Body of pancreas (tissue), 4 donors: ENCODE results near the gene MS4A6E. TPM values are rescaled to one million over a fixed set of nuclear protein-coding genes. Genes with fewer than 3 reads are reported as not detected.

ENCODE experiments used
- ATAC-seq: fragments of 150-250 bp; one replicate; pipeline ENCODE4 v1.9.1; 2016
- DNase-seq, 4 donors: peaks; one replicate each; pipeline ENCODE4 v3.0.0-alpha.2; 2019
- H3K27ac ChIP-seq, 4 donors: fragments of 200-600 bp; sonication (generic); 1 replicate in 3 of 4; 2 replicates in 1 of 4; pipeline versions ENCODE4 v1.5.1 to v1.6.1; 2016 to 2019; ENCODE audit warnings: mild to moderate bottlenecking in 1 of 4, mixed read lengths in 1 of 4, moderate library complexity in 1 of 4
- H3K27me3 ChIP-seq, 2 donors: fragments of 200-600 bp; sonication (generic); one replicate each; pipeline ENCODE4 v1.6.0; 2016; ENCODE audit warnings: mild to moderate bottlenecking in 1 of 2
- H3K36me3 ChIP-seq, 2 donors: fragments of 200-600 bp; sonication (generic); replicated peaks in 1 of 2; 2 replicates each; pipeline ENCODE4 v1.5.1; 2016; ENCODE audit warnings: low read depth in 2 of 2; ENCODE audit not compliant: insufficient read depth in 1 of 2
- H3K4me1 ChIP-seq: fragments of 200-600 bp; sonication (generic); one replicate; pipeline ENCODE4 v1.6.0; 2016
- H3K4me3 ChIP-seq, 2 donors: fragments of 200-600 bp; sonication (generic); 1 replicate in 1 of 2; 2 replicates in 1 of 2; pipeline ENCODE4 v1.5.1; 2016 to 2019
- H3K9me3 ChIP-seq, 3 donors: fragments of 200-600 bp; sonication (generic); 1 replicate in 2 of 3; 2 replicates in 1 of 3; pipeline ENCODE4 v1.5.1; 2016
- CTCF ChIP-seq, 7 experiments: fragments of 450-650 bp in 4 of 7; fragments of 200-600 bp in 3 of 7; sonication (generic) in 3 of 7; IDR thresholded peaks; one replicate each; pipeline ENCODE4 v1.5.1; 2016 to 2019; ENCODE audit warnings: antibody characterized with exemption in 7 of 7
- POLR2A ChIP-seq, 3 donors: fragments of 450-650 bp; IDR thresholded peaks; one replicate each; pipeline ENCODE4 v1.6.1; 2016; ENCODE audit warnings: antibody characterized with exemption in 3 of 3, mild to moderate bottlenecking in 2 of 3
- WGBS, 2 donors: methylation state at CpG; one replicate each; pipeline ENCODE4 v1.1.5; 2017; 5-methylcytosine and 5-hydroxymethylcytosine counted together
- intact Hi-C: fragments of 100-400 bp; cut with DNase I; formaldehyde crosslinking; loops from one replicate; pipeline ENCODE4 v1.15.1; 2023
- total RNA-seq, 2 donors: library from RNA; depleted of rRNA; stranded (reverse); fragments of >200 nt; gene quantifications; one replicate each; pipeline ENCODE4 v1.1.0, GENCODE V29; 2016

MS4A6E gene
- total RNA-seq, 2 donors from 2014 or later, result not detected

DNA sequence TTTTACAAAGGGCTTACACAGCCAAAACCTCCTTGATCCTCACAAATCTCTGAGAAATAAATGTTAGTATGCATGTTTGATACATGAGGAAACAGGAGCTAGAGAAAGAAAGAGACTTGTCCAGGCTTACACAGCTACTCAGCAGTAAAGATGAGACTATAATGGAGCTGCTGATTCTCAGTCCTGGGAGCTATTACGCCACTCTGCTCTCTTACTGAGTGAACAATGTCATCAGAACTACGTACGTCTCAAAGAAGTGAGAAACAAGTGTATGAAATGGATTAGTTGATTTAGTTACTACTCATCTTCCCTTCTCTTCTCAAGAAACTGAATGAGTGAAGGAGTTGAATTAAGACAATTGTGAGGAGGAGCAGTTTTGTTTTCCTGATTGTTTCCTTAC is 12.3 kb downstream of the MS4A6E start:
- no peaks in the 10 kb centered on the region for H3K4me1 ChIP-seq
- DNase-seq (no peak), ATAC-seq (no peak)
- no peak for TF ChIP-seq CTCF (IDR thresholded peaks at IDR 0.05)
- no peak for TF ChIP-seq POLR2A (IDR thresholded peaks at IDR 0.05)
- no peak overlapping the region for H3K4me3 ChIP-seq
- no peaks in the 10 kb centered on the region for H3K36me3 ChIP-seq
- H3K27ac ChIP-seq, result no peak overlapping the region
- intact Hi-C loops, result no loop called here
- no peaks in the 10 kb centered on the region for H3K9me3 ChIP-seq
- WGBS, 2 donors, result 54 to 56% methylated on average over 3 of the region's 3 CpGs
- H3K27me3 ChIP-seq, result no peaks in the 10 kb centered on the region

GRCh38 chr11:60343094-60343704 is 16.1 kb downstream of the MS4A6E start:
- WGBS, 2 donors, result 62 to 65% methylated on average over 10 of the region's 10 CpGs
- intact Hi-C loops, result no loop called here
- H3K27me3 ChIP-seq, result no peaks in the 10 kb centered on the region
- DNase-seq (no peak), ATAC-seq (no peak)
- no peak overlapping the region for H3K27ac ChIP-seq
- no peaks in the 10 kb centered on the region for H3K4me1 ChIP-seq
- H3K36me3 ChIP-seq, result no peaks in the 10 kb centered on the region
- no peaks in the 10 kb centered on the region for H3K9me3 ChIP-seq
- TF ChIP-seq POLR2A (IDR thresholded peaks at IDR 0.05), result no peak
- peak in 6 of 7 experiments; percentile 32 to 56 (median 36) for TF ChIP-seq CTCF (IDR thresholded peaks at IDR 0.05)
- H3K4me3 ChIP-seq, result no peak overlapping the region

GRCh38 chr11:60344146-60344545 is 17.1 kb downstream of the MS4A6E start:
- no peak overlapping the region for H3K27ac ChIP-seq
- no peak overlapping the region for H3K4me3 ChIP-seq
- TF ChIP-seq CTCF (IDR thresholded peaks at IDR 0.05) (no peak), POLR2A (IDR thresholded peaks at IDR 0.05) (no peak)
- no peaks in the 10 kb centered on the region for H3K9me3 ChIP-seq
- H3K36me3 ChIP-seq, result no peaks in the 10 kb centered on the region
- H3K27me3 ChIP-seq, result no peaks in the 10 kb centered on the region
- intact Hi-C loops, result no loop called here
- H3K4me1 ChIP-seq, result no peaks in the 10 kb centered on the region
- DNase-seq, result no peak
- ATAC-seq, result no peak
- 76 to 85% methylated on average over 2 of the region's 2 CpGs for WGBS, 2 donors

GRCh38 chr11:60345489-60345888 is 18.4 kb downstream of the MS4A6E start:
- Histone ChIP-seq H3K9me3 (no peaks in the 10 kb centered on the region), H3K36me3 (no peaks in the 10 kb centered on the region), H3K27ac (no peak overlapping the region), H3K27me3 (no peaks in the 10 kb centered on the region), H3K4me3 (no peak overlapping the region), H3K4me1 (no peaks in the 10 kb centered on the region)
- ATAC-seq, result no peak
- intact Hi-C loops, result no loop called here
- no peak for TF ChIP-seq POLR2A (IDR thresholded peaks at IDR 0.05)
- TF ChIP-seq CTCF (IDR thresholded peaks at IDR 0.05), result peak in 5 of 7 experiments; percentile 17 to 41 (median 19)
- peak; percentile 32 to 65 (median 38) for DNase-seq

GRCh38 chr11:60347084-60347797 is 20.2 kb downstream of the MS4A6E start:
- Histone ChIP-seq H3K4me1 (no peaks in the 10 kb centered on the region), H3K36me3 (no peaks in the 10 kb centered on the region), H3K27me3 (no peaks in the 10 kb centered on the region), H3K4me3 (no peak overlapping the region), H3K27ac (no peak overlapping the region), H3K9me3 (no peaks in the 10 kb centered on the region)
- TF ChIP-seq POLR2A (IDR thresholded peaks at IDR 0.05) (no peak), CTCF (IDR thresholded peaks at IDR 0.05) (no peak)
- 85 to 91% methylated on average over 2 of the region's 2 CpGs for WGBS, 2 donors
- intact Hi-C loops, result no loop called here
- ATAC-seq (no peak), DNase-seq (no peak)
